CD4-positive, alpha-beta T cell treated with Interleukin-12 subunit alpha and Interleukin-12 subunit beta, for 1 hour (primary cell): Measurements from ENCODE around the gene NCOA6.

Experiments
- DNase-seq: peaks from one replicate; pipeline ENCODE4 v3.0.0-alpha.2; 2020

NCOA6 gene

DNA sequence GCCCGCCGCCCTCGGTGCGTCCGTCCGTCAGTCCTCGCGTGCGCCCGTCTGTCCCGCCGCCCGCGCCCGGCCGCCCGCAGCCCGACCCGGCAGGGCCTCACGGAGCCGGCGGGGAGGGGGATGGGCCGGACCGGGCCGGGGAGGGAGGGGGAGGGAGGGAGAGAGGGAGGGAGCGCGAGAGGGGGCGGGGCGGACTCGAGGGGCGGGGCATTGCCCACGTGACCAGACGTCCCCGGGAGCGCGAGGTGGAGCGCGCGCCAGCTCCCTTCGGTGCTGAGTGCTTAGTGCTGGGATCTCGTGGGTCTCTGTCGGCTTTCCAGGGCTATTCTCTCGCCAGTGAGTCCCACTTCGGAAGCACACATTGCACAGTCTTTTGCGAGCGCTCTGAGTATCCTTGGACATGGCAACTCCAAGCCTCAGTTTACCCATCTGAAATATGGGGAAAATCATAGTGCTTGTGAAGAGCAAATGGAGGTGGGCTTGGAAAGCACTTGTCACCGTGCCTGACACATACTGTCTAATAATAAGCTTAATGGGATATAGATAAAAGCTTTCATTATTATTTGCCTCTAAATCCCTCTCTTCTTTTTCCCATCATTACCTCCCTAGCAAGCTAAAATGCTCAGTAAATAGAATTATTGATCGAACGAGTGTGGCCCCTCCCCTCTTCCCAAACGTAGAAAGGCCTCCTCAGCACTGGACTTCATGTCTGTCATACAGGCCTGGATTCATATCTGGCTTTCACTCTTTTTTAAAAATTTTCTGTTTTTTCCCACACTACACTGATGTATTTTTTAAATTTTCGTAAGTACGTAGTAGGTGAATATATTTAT lies at the start of gene NCOA6:
Gene NCOA6, minus strand, starts transcription at position 122 of the 833 bp plus-strand sequence. CDS start 43,296 bp downstream, outside the sequence.
- peak; percentile 89 for DNase-seq

DNA sequence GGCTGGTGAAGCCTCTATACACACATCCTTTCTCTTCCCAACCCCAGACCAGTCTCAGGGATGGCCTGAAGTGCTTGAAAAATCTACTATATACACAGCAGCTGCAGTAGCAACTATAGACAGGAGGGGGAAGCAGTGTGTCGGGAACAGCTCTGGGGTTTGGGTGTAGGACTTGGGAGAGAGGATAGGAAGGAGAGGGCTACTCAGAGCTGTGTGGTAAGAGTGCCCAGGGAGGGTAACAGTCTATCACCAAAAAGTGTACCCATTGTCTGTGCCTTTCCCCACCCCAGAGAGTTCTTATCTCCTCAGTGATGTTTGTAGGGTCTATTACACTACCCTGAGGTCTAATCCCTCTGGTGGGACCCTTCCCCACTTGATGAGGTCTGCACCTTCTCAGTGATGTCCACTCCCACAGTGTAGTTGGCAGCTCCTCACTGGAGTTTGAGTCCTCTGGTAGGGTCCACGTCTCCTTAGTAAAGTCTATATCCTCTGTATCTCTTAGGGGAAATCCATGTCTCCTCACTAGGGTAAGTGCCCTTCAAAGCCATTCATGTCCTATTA lies 48.7 kb upstream of the NCOA6 start:
- peak; percentile 52 for DNase-seq

DNA sequence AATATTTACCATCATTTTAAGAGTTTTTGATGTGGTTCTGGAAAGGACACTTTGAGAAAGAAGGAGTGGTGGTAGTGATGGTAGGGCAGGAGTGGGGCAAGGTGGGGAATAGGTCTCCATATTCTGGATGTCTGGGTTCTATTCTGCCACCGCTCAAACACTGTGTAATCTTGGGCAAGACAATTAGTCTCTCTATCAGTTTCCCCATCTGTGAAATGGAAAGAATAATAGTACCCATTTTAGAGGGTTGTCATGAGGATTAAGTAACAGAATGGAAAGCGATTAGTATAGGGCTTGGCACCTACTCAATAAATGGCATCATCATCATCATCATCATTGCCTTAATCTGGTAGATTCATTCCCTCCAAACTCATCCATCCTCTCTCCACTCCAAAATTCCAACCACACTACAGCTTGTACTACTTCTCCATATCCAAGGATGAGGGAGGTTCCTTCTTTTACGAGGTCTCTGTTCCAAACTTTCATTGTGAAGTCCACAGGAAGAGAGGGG lies 48.2 kb upstream of the NCOA6 start:
- DNase-seq = no peak

DNA sequence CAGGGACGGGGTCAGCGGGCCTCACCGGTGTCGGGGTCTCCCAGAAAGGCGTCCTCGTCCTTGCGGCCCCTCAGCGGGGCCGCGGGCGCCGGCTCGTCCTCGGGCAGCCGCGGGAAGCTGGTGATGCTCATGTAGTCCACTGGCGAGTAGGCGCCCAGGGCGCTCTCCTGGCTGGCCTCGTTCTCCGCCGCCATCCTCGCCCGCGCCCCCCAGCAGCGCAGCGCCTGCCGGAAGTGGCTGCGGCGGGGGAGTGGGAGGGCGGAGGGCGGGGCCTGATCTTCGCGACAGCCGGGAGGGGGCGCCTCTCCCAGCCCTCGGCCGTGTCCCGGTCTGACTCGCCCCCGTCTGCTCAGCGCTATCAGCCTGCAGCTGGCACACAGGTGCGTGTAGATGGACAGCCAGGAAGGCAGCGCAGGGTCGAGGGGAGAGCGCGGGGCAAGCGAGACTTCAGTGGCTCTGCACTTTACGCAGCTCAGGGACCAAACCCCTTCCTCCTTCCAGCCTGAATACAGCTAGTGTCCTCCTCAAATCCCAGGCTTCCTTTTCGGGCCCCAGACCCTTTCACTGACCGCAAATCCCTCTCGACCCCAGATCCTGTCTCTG lies 47.3 kb upstream of the NCOA6 start, which contains the start of gene GGT7:
Gene GGT7, minus strand, starts transcription at position 235 of the 603 bp plus-strand sequence. Its CDS starts 41 bp downstream, at position 194.
- DNase-seq = peak; percentile 89

DNA sequence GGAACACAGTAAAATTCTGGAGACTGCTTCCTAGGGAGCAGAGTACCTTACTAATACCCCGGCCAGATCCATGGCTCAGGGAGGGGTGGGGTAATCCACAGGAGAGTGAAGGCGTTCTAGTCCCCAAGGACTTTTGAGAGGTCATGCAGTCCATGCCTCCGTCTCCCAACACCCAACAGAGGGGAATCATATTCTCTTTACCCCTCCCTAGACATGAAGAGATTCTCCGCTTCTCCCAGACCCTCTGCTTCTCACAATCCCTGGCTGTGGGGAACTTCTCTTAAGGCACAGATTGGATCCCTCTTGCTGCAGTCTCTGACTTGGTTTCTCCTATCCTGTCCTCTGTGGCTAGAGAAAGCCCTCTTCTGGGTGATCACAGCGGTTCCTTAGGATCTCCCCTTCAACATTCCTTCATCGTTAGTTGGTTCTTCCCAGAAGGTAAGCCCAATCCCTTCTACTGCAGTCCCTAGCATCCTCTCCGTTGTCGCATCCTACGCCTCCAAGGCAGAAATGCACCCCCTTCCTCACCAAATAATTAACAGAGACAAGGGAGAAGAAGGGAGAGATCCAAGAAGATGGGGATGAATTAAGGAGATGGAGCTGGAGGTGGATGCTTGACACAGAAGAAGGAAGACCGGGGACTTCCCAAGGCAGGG lies 46.6 kb upstream of the NCOA6 start:
- no peak for DNase-seq

DNA sequence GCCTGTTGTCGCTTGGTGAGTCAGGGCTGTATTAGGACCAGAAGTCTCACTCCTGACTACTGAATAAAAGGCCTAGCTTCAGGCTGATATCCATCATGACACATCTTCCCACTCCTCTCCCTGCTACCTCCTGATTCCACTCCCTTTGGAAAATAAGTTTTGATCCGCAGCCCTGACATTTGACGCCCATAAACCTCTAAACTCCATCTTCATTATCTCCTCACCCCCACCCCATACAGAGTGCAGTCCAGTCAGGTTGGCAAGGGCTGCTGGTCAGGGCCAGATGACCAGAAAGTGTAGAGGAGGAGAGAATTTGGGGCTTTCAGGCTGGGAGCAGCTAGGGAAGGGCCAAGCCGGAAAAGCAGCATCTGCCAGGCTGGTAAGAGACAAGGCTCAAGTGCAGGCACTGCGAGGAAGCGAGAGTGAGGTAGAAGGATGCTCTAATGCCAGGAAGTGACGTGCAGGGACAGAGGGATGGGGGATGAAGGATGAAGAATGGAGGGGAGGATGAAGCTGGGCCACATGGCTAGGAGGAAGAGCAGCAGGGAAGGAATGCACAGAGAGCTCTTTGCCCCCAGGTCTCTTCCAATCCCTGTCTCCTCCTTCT lies 46.0 kb upstream of the NCOA6 start:
- DNase-seq = no peak

DNA sequence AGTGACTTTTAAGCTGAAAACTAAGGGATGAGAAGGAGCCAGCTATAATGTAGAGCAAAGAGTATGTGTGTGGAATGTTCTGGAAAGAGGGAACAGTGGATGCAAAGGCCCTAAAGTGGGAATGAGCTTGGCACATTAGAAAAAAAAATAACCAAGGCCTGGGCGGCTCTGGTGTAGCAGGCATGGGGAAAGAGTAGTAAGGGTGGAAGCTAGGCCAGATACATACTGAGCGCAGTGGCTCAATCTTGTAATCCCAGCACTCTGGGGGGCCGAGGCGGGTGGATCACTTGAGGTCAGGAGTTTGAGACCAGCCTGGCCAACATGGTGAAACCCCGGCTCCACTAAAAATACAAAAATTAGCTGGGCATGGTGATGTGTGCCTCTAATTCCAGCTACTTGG lies 38.8 kb upstream of the NCOA6 start:
- DNase-seq = no peak

DNA sequence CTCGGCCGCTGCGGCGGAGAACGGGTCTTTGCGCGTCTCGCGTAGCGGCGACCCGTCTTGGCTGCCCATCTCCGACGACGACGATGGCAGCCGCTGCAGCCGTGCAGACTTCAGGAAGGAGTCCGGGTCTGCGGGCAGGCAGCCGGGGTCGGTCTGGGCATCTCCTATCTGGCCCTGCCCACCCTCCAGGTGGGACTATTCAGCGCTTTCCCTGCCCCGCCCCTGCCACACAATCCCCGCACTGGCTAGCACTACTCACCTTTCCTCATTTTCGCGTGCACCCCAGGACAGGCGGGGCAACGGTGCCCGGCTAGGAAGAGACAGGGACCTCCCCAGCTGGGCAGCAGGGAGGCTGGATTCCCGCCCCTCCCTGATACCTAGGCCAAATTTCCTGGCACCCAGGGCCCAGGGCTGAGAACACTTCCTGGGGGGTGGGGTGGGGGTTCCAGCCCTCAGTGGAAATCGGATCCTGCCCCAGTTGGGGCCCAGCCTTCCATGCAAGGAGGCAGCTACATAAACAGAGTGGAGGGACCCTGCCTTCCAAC lies 38.0 kb upstream of the NCOA6 start:
- DNase-seq = no peak

DNA sequence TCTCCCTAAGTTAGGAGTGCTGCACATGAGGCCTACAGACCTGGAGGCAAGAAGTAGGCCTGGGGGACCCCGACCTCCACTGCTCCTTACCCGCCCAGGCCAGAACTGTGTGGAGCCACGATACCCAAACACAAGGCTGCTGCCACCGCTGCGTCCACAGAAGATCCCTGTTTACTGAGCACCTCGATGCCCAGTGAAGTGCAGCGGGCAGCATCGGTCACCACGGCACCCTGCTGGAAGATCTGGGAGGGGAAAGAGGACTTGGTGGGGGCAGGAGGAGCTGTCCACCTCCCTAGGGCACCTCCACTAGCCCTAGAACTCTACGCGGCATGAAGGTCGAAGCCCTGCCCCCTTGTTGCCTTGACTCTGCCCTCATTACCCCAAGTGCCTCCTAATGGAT lies 37.3 kb upstream of the NCOA6 start:
- no peak for DNase-seq

DNA sequence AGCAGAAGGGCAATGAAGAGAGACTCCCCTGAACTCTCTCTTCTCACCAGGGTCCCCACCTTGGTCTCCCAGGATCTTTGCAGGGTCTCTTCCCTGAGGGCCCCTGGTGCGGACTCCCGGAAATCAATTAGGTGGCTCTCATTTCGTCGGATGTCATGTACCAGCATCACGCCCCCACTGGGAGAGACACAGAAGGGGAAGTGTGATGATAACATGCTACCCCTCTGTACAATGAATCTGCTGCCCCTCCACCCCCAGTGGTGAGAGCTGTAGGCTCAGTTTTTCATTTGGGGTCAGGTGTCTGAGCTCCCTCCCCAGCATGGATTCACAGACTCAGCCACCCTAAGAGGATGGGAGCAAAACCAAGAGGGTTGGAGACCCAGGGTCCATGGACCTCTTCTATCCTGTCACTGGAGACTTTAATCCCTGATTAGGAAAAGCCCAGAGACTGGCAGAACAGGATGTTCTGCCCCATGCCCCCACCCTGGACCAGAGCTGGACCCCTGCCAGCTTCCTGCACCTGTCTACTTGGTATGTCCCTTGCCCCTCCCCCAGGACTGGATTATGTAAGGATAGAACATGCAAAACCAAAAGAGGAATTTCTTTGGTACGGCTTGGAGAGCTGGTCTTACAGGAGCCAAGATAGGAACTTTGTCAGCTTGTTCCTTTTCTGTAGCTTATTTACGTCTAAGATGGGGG lies 36.1 kb upstream of the NCOA6 start:
- no peak for DNase-seq

DNA sequence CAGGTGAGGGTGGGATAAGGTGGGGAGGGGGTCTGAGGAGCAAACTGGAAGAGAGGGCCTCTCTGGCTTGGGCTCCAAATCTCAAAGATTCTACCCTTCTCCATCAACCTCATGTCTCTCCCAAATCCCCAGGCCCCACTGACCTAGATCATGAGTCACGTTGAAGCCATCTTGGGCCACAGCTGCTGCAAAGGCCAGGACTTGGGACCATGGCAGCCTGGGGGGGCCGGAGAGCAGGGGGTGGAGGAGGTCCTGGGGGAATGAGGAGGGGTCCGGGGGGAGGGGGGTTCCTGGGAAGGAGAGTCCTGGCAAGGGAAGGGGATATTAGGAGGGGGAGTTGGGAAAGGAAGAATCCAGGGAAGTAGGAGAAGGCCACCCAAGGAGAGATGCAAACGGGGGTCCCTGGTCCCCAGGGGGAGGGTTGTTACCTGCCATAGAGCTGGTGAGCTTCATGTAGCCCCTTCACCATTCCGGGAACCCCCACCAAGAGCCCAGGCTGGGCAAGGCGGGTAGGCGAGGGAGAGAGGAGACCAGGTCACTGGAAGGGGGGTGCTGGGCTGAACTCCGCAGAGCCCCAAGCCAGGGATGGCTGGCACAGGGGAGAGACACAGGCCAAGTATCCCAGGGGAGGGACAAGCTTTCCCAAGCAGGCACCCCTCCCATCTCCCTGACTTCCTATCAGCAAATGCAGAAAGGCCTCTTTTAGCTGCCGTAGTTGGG lies 34.5 kb upstream of the NCOA6 start:
- no peak for DNase-seq

DNA sequence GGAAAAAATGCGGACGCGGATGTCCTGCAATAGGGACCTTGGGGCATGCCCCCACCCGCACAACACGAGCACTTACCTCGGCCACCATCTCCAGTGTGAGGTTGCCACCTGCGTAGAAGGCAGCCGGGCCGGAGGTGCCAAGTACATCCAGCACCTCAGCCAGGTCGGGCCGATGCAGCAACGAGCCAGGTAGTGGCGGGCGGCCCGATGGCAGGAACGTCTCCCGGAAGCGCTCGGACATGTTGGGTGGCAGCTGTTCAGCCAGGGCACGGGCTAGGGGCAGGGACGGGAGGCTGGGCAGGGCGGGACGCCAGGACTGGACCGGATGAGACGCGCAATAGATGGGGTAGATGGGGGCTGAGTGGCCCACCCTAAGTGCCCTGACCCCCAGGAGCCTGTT lies 33.9 kb upstream of the NCOA6 start:
- DNase-seq = no peak

DNA sequence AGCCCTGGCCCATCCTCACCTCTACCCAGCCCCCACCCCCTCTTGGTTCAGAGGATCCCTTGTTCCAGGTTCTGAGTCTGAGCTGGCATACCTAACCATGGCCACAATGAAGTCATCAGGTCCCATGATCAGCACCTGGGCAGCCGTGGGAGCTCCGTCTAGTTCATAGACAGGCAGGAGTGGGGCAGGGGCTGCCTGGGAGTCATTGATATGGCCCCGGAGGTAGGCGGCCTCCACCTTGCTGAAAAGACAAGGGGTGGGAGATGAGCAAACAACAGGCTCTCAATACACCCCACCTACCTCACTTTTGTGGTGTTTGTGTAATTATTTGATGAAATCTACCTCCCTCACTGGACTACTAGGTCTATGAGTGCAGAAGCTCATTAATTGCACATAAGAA lies 26.8 kb upstream of the NCOA6 start:
- DNase-seq = no peak

DNA sequence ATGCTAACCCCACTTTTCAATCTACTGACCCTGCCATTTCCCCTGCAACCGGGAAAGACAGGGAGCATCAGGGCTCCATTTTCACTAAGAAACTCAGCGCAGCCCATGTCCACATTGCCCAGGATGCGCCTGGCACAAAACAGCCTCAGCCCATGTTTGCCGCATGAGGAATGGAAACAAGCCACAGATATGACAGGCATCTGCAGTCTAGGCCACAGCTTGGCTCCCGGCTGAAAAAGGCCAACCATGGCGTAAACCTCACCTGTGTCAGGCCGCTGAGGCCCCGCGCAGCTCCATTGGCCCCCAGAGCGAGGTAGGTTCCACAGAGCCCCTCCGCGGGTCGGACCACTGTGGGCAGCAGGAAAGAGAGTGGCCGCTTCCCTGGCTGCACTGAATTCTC lies 25.5 kb upstream of the NCOA6 start:
- no peak for DNase-seq

DNA sequence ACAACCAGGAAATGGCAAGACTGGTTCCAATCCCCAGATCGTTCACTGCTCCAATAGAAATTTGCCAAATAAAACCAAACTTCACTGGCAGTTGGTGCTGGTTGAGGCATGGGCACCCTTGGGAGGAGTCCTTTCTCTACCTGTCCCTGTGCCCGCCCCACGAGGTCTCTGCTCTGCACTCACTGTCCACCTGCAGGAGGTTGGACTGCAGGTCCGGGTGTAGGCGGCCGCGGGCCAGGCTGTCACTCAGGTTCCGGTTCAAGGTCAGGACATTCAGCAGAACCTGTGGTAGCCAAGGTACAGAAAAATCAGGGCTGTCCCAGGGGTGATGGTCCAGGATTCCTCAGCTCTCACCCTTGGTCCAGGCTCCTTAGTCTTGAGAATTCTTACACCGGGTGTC lies 24.3 kb upstream of the NCOA6 start:
- DNase-seq = no peak

DNA sequence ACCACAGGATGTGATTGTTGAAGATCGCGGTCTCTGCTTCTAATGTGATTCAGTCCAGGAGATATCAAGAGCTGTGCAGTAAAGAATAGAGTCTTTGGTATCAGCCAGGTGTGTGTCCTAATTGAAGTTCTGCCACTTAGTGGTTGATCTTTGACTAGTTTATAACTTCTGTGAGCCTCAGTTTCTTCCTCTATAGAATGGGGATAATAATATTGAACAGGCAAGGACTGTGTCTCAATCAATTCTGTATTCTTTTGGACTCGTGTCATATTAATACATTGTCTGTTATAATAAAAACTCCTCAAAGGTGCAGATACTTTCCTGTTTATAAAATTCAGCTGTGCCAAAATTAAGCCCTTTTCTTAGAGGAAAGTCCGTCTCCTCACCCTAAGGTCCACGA lies 23.1 kb upstream of the NCOA6 start:
- no peak for DNase-seq

DNA sequence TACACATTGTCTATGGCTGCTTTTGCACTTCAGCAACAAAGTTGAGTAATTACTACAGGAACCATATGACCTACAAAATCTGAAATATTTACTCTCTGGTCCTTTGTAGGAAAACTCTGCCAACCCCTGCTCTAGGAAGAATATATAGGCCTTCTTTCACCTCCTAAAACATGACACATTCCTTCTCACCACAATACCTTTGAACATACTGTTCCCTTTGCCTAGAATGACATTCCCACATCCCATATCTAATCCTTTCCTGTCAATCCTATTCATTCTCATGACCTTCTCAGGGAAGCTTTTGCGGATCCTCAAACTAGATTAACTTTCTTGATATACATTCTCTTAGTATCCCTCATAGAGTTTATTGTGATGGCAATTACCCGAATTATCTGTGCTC lies 18.0 kb upstream of the NCOA6 start:
- DNase-seq = no peak

DNA sequence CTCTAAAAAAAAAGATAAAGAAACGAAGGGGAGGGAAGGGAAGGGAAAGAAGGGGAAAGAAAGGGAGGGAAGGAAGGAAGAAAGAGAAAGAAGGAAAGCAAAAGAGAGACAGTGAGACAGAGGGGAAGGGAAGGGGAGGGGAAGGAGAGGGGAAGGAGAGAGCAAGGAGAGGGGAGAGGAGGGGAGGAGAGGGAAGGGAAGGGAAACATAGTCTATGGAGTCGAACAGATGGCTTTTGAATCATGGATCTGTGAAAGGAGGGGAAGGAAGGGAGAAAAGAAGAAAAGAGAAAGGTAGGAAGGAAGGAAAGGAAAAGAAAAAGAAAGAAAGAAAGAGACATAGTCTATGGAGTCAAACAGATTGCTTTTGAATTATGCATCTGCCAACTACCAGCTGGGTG lies 16.7 kb upstream of the NCOA6 start:
- no peak for DNase-seq

DNA sequence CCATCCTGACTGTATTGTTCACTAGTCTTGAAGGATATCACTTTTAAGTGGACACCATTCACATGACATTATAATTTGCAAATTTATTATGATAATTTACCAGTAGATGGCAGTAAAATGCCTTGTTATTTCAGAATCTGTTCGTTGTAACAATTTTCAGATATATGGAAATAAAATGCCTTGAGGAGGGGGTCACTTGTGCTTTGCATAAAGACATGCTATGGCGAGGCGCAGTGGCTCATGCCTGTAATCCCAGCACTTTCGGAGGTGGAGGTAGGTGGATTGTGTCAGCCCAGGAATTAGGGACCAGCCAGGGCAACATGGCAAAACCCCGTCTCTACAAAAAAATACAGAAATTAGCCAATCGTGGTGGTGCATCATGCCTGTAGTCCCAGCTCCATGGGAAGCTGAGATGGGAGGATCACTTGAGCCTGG lies 9.0 kb upstream of the NCOA6 start:
- DNase-seq = peak; percentile 54

DNA sequence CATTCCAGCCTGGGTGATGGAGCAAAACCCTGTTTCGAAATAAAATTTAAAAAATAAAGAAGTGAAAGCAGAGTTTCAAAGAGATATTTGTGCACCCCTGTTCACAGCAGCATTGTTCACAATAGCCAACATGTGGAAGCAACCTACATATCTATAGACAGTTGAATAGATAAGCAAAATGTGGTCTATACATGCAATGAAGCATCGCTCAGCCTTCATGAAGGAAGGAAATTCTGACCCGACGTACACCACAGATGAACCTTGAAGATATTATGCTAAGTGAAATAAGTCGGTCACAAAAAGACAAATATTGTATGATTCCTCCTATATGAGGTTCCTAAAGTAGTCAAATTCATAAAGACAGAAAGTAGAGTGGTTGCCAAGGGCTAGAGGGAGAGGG lies 6.5 kb upstream of the NCOA6 start:
- DNase-seq = no peak

DNA sequence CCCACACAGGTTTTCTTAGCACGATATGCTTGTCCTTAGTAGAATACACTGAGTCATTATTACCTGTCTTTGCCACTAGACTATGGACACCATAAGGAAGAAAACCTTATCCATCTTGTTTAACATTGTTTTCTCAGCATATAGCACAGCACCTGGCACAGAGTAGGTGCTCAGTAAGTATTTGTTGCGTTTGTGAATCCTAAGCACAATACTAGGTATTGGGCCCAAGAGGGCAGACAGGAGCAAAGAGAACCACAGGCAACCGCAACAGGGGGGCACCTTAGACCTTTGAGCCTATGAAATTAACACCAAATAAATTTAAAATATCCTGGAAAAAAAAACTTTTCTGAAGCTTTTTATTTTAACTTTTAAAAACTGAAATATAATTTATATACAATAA lies 3.7 kb upstream of the NCOA6 start:
- DNase-seq = no peak
